MG63 (cell line): Measurements from ENCODE around the gene RYR2. TPM values are rescaled to one million over a fixed set of nuclear protein-coding genes. Genes with fewer than 3 reads are reported as not detected.
"Not testable (repeated sequence)": the region's sequence is repeated elsewhere in the genome, so short reads cannot be mapped to it uniquely, and the experiment has no call there.

ENCODE experiments used
- DNase-seq: peaks from one replicate; pipeline ENCODE4 v3.0.0-alpha.2; 2020
- H3K27me3 ChIP-seq: fragments of 250-450 bp; sonication (Bioruptor Pico); 2 replicates; pipeline ENCODE4 v1.5.1; 2020; ENCODE audit warnings: mild to moderate bottlenecking, moderate library complexity
- H3K36me3 ChIP-seq: fragments of 250-450 bp; sonication (Bioruptor Pico); 2 replicates; pipeline ENCODE4 v1.5.1; 2020; ENCODE audit warnings: mild to moderate bottlenecking, moderate library complexity
- H3K4me3 ChIP-seq: fragments of 250-450 bp; sonication (Bioruptor Pico); 2 replicates; pipeline ENCODE4 v1.5.1; 2020; ENCODE audit warnings: mild to moderate bottlenecking, moderate library complexity
- H3K9me3 ChIP-seq: fragments of 250-450 bp; sonication (Bioruptor Pico); 2 replicates; pipeline ENCODE4 v1.5.1; 2020; ENCODE audit warnings: mild to moderate bottlenecking, moderate library complexity
- total RNA-seq: library from RNA; depleted of rRNA; stranded (reverse); fragments of >200 nt; shearing (Covaris generic); gene quantifications from 2 replicates; pipeline ENCODE4 v1.2.3, GENCODE V29; 2014; ENCODE audit warnings: low replicate concordance

The RYR2 gene
- total RNA-seq, 1 experiment from 2014 or later = 0.26 TPM

GRCh38 chr1:237367758-237368157, 325.8 kb downstream of the RYR2 start:
- H3K36me3 ChIP-seq = no peaks in the 10 kb centered on the region
- no peaks in the 10 kb centered on the region for H3K9me3 ChIP-seq
- DNase-seq = no peak
- H3K4me3 ChIP-seq = no peak overlapping the region
- 0 out of 2 replicates have a peak, but pooled peaks cover 2% of the 10 kb centered on the region for H3K27me3 ChIP-seq

GRCh38 chr1:237371477-237371876, 329.5 kb downstream of the RYR2 start:
- not testable (repeated sequence) for DNase-seq, H3K27me3 ChIP-seq, H3K4me3 ChIP-seq, H3K9me3 ChIP-seq, H3K36me3 ChIP-seq

GRCh38 chr1:237383791-237384190, 341.8 kb downstream of the RYR2 start:
- no peaks in the 10 kb centered on the region for H3K36me3 ChIP-seq
- no peaks in the 10 kb centered on the region for H3K27me3 ChIP-seq
- peak; percentile 1 for DNase-seq
- no peak overlapping the region for H3K4me3 ChIP-seq
- H3K9me3 ChIP-seq = no peaks in the 10 kb centered on the region

GRCh38 chr1:237384213-237384612, 342.2 kb downstream of the RYR2 start:
- H3K27me3 ChIP-seq = no peaks in the 10 kb centered on the region
- H3K4me3 ChIP-seq = no peak overlapping the region
- H3K9me3 ChIP-seq = no peaks in the 10 kb centered on the region
- DNase-seq = no peak
- H3K36me3 ChIP-seq = no peaks in the 10 kb centered on the region

GRCh38 chr1:237386362-237387143, 344.6 kb downstream of the RYR2 start:
- Histone ChIP-seq H3K9me3 (no peaks in the 10 kb centered on the region), H3K4me3 (no peak overlapping the region), H3K27me3 (no peaks in the 10 kb centered on the region), H3K36me3 (no peaks in the 10 kb centered on the region)
- no peak for DNase-seq

- Histone ChIP-seq H3K9me3 (no peaks in the 10 kb centered on the region), H3K27me3 (no peaks in the 10 kb centered on the region), H3K36me3 (no peaks in the 10 kb centered on the region), H3K4me3 (no peak overlapping the region)
- DNase-seq = no peak
These were observed 345.1 kb downstream of the RYR2 start for GRCh38 chr1:237387144-237387505.

- H3K27me3 ChIP-seq = no peaks in the 10 kb centered on the region
These were observed 348.8 kb downstream of the RYR2 start for GRCh38 chr1:237390823-237391222.

GRCh38 chr1:237393632-237394031, 351.6 kb downstream of the RYR2 start:
- H3K36me3 ChIP-seq = no peaks in the 10 kb centered on the region
- H3K4me3 ChIP-seq = no peak overlapping the region
- no peaks in the 10 kb centered on the region for H3K27me3 ChIP-seq
- DNase-seq = no peak
- no peaks in the 10 kb centered on the region for H3K9me3 ChIP-seq

More at GRCh38 chr1:237390823-237391222, 348.8 kb downstream of the RYR2 start:
- no peaks in the 10 kb centered on the region for H3K9me3 ChIP-seq
- no peaks in the 10 kb centered on the region for H3K36me3 ChIP-seq
- H3K4me3 ChIP-seq = no peak overlapping the region
- no peak for DNase-seq

GRCh38 chr1:237394281-237394680, 352.3 kb downstream of the RYR2 start:
- Histone ChIP-seq H3K36me3 (no peaks in the 10 kb centered on the region), H3K27me3 (no peaks in the 10 kb centered on the region), H3K9me3 (no peaks in the 10 kb centered on the region), H3K4me3 (no peak overlapping the region)
- no peak for DNase-seq

- no peaks in the 10 kb centered on the region for H3K27me3 ChIP-seq
- no peak overlapping the region for H3K4me3 ChIP-seq
- no peaks in the 10 kb centered on the region for H3K36me3 ChIP-seq
- no peaks in the 10 kb centered on the region for H3K9me3 ChIP-seq
- DNase-seq = no peak
These were observed 354.4 kb downstream of the RYR2 start for GRCh38 chr1:237396426-237396825.

GRCh38 chr1:237398751-237399150, 356.8 kb downstream of the RYR2 start:
- DNase-seq = no peak
- no peaks in the 10 kb centered on the region for H3K9me3 ChIP-seq
- no peaks in the 10 kb centered on the region for H3K27me3 ChIP-seq
- H3K36me3 ChIP-seq = no peaks in the 10 kb centered on the region
- H3K4me3 ChIP-seq = no peak overlapping the region

- Histone ChIP-seq H3K27me3 (no peaks in the 10 kb centered on the region), H3K4me3 (no peak overlapping the region), H3K36me3 (no peaks in the 10 kb centered on the region), H3K9me3 (no peaks in the 10 kb centered on the region)
- no peak for DNase-seq
These were observed 363.9 kb downstream of the RYR2 start for GRCh38 chr1:237405912-237406311.

GRCh38 chr1:237411621-237412020, 369.6 kb downstream of the RYR2 start:
- no peak for DNase-seq
- Histone ChIP-seq H3K36me3 (no peaks in the 10 kb centered on the region), H3K27me3 (no peaks in the 10 kb centered on the region), H3K4me3 (no peak overlapping the region), H3K9me3 (no peaks in the 10 kb centered on the region)

GRCh38 chr1:237416924-237417655, 375.1 kb downstream of the RYR2 start:
- Histone ChIP-seq H3K27me3 (no peaks in the 10 kb centered on the region), H3K36me3 (no peaks in the 10 kb centered on the region), H3K9me3 (no peaks in the 10 kb centered on the region), H3K4me3 (no peak overlapping the region)
- DNase-seq = no peak

- Histone ChIP-seq H3K9me3 (no peaks in the 10 kb centered on the region), H3K4me3 (no peak overlapping the region), H3K27me3 (no peaks in the 10 kb centered on the region), H3K36me3 (no peaks in the 10 kb centered on the region)
- no peak for DNase-seq
These were observed 386.8 kb downstream of the RYR2 start for GRCh38 chr1:237428809-237429208.

- no peaks in the 10 kb centered on the region for H3K9me3 ChIP-seq
- no peaks in the 10 kb centered on the region for H3K27me3 ChIP-seq
- no peak for DNase-seq
These were observed 387.3 kb downstream of the RYR2 start for GRCh38 chr1:237429252-237429651.

GRCh38 chr1:237431448-237431847, 389.5 kb downstream of the RYR2 start:
- DNase-seq = no peak
- Histone ChIP-seq H3K9me3 (no peaks in the 10 kb centered on the region), H3K27me3 (no peaks in the 10 kb centered on the region), H3K4me3 (no peak overlapping the region), H3K36me3 (no peaks in the 10 kb centered on the region)

More at GRCh38 chr1:237429252-237429651, 387.3 kb downstream of the RYR2 start:
- H3K4me3 ChIP-seq = no peak overlapping the region
- H3K36me3 ChIP-seq = no peaks in the 10 kb centered on the region

GRCh38 chr1:237440346-237440745, 398.4 kb downstream of the RYR2 start:
- no peak for DNase-seq
- no peaks in the 10 kb centered on the region for H3K27me3 ChIP-seq
- no peaks in the 10 kb centered on the region for H3K9me3 ChIP-seq
- H3K4me3 ChIP-seq = no peak overlapping the region
- no peaks in the 10 kb centered on the region for H3K36me3 ChIP-seq
